HG03066 (cell line): ENCODE data around the gene NAV3.

Experiments used
- ATAC-seq: cut with Tn5 transposase; IDR thresholded peaks from one replicate; pipeline ENCODE4 v1.9.1; 2021; ENCODE audit warnings: low read depth; ENCODE audit not compliant: unreplicated experiment

NAV3 gene

DNA sequence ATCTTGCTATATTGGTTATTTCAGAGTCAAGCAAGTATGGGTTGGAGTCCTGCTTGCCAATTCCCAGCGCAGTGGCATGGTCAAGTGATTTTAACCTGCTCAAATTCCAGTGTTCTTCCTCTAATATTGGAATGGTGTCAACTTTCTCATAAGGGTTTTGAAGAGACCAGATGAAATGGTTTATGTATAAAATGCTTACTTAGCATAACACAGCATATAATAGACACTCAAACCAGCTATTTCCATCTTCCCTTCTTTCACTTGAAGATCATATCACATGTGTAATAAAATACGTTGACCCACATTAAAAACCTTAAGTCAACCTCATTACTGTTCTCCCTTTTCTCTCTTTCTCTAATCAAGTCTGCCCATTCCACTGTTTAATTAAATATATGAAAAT is 144.0 kb downstream of the NAV3 start:
- ATAC-seq = no peak

- no peak for ATAC-seq
Measured at GRCh38 chr12:77979597-77980250, 149.0 kb downstream of the NAV3 start.

GRCh38 chr12:77980782-77981181 is 150.1 kb downstream of the NAV3 start:
- ATAC-seq = no peak

DNA sequence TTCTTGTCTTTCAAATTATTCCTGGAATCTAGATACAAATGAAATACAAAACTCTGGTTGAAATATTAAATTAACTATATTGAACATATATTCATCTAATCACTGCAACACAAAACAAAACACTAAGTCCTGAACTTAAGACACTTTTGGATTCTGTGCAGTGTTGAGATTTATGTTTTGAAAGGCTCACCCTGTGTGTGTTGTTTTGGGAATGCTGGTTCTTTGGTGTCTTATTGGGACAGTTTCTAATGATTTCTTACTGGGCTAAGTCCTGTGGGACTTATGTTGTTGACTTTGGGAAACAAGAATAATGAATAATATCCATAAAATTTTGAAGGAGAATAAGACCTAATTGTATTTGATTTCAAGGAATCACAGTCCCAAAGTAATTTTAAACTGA is 153.2 kb downstream of the NAV3 start:
- no peak for ATAC-seq

GRCh38 chr12:77992760-77993159 is 162.1 kb downstream of the NAV3 start:
- no peak for ATAC-seq

DNA sequence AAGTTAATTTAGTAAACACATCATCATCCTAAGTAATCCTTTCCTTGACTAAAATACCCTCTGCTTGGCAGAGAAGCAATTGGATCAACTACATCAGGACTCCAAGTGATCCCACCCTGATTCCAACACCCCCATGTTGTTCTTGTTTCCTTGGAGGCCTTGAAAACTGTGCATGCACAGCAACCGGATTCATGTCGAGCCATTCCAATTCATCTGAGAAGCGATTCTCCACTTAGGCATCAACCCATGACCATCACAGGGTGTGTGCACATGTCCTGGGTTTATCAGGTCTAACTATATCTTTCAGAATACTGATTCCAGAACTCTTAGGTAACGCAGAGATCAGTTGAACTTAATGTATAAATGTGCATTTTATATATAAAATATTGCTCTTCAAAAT is 163.0 kb downstream of the NAV3 start:
- ATAC-seq = no peak

DNA sequence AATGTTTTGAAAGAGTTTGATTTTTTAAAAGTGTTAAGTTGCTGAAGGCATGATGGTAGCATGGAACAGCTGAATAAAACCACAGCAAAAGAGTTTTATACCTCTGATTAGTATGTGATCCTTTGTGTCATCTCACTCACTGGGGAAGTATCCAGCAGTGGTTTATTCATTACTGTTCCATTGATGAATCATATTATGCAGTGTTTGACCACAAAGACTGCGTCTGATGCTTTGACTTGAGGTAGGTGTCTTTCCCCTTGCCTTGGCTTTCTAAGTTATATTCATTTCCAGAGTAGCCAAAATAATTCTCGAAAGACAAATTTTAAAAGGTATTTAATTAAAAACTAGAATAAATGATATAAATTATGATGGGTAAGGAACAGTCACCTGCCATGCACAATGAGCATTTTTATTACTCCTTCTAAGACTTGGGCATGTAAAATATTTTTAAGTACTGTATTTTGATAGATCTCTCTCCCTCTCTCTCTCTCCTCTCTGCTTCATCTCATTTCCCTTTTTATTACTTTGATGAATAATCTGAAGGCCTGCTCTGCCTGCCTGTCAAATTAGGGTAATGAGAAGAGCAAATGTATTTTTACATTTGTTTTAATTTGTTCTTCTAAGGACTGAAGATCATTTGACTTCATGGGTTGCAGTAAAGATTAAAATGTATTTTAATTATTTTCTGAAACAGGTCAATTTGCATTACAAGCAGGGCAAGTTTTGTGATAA is 164.9 kb downstream of the NAV3 start:
- ATAC-seq = peak; percentile 71

DNA sequence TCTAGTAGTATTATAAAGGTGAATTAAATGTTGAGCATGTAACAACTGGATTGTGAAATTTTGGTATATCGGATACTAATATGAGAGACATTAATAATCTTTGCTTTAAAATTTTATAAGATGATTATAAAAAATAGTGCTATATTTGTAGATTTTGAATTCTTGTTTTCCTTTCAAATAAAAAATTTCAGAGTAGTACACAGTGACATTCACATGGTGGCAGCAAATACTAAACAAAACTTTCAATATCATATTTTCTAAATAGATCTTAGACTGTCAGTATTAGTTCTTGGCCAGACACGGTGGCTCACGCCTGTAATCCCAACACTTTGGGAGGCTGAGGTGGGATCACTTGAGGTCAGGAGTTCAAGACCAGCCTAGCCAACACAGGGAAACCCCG is 166.0 kb downstream of the NAV3 start:
- ATAC-seq = no peak

GRCh38 chr12:77998236-77998786 is 167.6 kb downstream of the NAV3 start:
- ATAC-seq = no peak

DNA sequence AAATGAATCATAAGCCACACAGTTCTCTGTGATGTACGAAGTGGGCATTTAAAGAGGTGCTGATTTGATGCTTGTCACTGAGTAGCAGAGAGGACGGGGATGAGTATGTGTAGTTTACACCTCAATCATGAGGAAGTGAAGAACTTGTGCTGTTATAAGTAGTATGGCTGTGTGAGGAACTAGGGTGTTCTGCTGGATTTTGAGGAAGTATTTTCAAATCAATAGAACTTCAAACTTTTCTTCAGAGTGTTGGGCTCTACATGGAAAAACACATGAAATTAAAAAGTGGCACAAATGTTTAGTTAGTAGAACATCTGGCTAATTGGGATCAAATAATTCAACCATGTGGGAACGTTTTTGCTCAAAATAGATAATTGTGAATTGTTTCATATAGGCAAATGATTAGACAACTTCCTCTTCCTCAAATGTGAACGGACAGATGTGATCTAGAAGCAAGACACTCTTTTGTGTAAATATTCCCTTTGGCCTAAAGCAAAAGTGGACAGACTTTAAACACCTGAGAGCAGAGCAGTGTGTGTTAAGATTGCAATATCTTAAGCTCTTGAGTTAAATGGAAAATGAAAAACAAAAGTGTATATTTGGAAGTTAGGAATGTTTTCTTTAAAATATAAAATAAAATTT is 168.5 kb downstream of the NAV3 start:
- ATAC-seq = peak; percentile 69

GRCh38 chr12:78002878-78003277 is 172.2 kb downstream of the NAV3 start:
- no peak for ATAC-seq

DNA sequence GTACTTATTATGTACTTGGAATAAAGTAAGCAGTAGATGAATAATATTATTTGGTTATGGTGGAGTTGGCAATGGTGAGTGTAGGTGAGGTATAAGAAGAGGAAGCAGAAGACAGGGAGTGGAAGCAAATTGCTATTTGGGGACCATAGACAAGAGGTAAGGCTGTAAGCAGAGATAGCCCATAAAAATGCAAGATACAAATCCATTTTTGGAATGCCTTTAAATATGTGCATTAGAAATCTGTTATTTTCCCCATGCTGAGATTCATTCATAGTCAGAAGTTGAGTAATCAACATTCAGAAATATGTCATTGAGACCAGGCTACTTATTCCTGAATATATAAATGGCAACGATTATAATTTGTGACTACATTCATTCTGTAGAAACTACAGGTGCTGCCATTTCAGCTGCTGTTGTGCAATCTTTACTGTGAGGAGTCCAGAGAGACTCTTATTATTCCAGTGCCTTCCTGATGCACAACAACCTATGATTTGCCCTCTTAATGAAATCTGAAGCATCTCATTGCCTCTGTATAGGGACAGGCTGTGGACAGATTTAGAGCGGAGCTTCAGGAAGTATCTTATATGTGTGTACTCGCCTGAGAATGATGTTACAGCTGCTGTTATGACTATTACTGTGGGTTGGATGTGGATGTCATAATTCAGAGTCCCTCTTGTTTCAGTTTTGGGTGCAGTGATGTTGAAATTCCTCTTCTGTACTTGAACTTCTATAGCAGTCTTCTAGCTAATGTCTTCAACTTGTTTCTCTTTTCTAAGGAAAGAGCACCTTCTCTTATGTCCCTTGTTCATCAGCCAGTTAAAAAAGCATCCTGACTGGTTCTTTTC is 173.8 kb downstream of the NAV3 start:
- no peak for ATAC-seq

- ATAC-seq = no peak
Measured at GRCh38 chr12:78005094-78005492, 174.4 kb downstream of the NAV3 start.

- ATAC-seq = no peak
Measured at GRCh38 chr12:78007173-78007572, 176.5 kb downstream of the NAV3 start.

DNA sequence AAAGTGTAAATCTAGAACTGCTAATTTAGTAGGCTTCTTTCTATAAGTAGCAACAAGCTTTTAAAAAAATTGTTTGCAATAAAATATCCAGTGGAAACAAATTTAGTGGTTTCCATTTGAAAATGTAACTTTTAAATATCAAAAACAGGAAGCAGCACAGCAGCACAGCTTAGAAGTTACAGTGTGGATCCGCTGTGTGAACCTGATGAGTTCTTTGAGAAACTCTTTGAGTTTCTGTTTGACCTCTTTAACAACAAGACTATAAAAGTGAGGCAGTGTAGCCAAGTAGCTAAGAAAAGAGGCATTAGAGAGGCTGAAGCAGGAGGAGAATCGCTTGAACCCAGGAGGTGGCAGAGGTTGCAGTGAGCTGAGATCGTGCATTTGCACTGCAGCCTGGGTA is 178.3 kb downstream of the NAV3 start:
- no peak for ATAC-seq

GRCh38 chr12:78018171-78018910 is 187.6 kb downstream of the NAV3 start:
- no peak for ATAC-seq

DNA sequence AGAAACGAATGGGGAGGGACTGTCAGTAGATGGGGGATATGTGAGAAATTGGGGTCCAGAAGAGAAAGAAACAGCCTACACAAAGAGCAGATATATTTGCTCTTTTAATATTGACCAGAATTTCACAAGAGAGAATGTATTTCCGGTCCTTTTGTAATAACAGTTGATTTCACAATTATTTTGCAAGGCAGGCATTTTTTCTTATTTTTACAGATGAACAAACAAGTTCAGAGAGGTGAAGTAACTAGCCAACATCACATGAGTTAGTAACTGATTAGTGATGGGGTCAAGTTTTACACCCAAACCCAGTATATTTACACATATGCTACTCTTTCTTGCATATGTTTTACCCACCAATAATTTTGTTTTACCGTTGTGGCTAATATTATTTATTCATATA is 188.2 kb downstream of the NAV3 start:
- ATAC-seq = no peak

GRCh38 chr12:78028426-78028825 is 197.7 kb downstream of the NAV3 start:
- ATAC-seq = no peak

DNA sequence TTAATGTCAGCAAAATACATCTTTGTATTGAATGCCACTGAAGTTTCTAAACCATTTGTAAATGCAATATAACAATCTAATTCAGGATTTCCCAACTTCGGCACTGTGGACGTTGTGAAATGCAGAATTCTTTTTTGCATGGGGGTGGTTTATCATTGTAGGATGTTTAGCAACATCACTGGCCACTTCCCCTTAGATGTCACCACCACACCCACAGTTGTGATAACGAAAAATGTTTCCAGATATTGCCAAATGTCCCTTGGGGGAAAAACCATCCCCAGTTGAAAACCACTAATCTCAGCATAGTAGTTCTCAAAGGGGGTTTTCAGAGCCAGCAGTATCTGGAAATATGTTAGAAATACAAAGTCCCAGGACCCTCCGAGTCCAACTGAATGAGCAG is 203.3 kb downstream of the NAV3 start:
- ATAC-seq = no peak
